Dendritic cell treated with granulocyte-macrophage colony-stimulating factor and Interleukin-4, amounts not matched to agents 40 ng/mL and 50 ng/mL, for 4 days (primary cell): ENCODE measurements around the gene PCBP3.

Experiments
- H3K27ac Mint-ChIP-seq: one replicate; pipeline ENCODE4 v1.8.0; 2022; ENCODE audit warnings: mild to moderate bottlenecking, mixed read lengths
- H3K27me3 Mint-ChIP-seq: one replicate; pipeline ENCODE4 v1.8.0; 2022; ENCODE audit warnings: mild to moderate bottlenecking, mixed read lengths
- H3K36me3 Mint-ChIP-seq: one replicate; pipeline ENCODE4 v1.8.0; 2022; ENCODE audit warnings: low read depth, mixed read lengths
- H3K4me1 Mint-ChIP-seq: one replicate; pipeline ENCODE4 v1.8.0; 2022; ENCODE audit warnings: low read depth, mixed read lengths
- H3K4me3 Mint-ChIP-seq: one replicate; pipeline ENCODE4 v1.8.0; 2022; ENCODE audit warnings: mild to moderate bottlenecking, moderate library complexity, mixed read lengths
- H3K9me3 Mint-ChIP-seq: one replicate; pipeline ENCODE4 v1.8.0; 2022; ENCODE audit warnings: mixed read lengths
- intact Hi-C: fragments of 100-400 bp; cut with micrococcal nuclease; formaldehyde crosslinking; loops from one replicate; pipeline ENCODE4 v1.15.0; 2022

PCBP3 gene

DNA sequence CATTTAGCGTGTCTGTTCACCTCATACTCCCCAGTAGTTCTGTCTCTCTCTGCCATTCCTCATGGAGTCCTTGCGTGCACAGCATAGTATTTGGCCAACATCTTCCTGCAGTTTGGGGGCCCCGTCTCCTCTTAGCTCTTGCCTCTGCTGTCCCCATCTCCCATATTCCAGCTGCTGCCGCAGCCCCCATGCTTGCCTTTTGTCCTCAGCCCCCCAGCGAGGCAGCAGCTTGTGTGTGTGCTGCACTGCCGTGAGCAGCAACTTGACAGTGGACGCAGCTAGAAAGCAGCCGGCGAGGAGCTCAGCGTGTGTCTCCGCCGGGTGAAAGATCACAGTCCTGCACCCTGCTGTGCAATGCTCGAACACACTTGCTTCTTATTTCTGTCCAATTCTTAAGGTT lies 173.8 kb downstream of the PCBP3 start:
- intact Hi-C loops: no loop called here
- Mint-ChIP-seq H3K4me1 (peaks cover 19% of the 10 kb centered on the region), H3K9me3 (no peaks in the 10 kb centered on the region), H3K27me3 (no peaks in the 10 kb centered on the region), H3K4me3 (no peak overlapping the region), H3K36me3 (no peaks in the 10 kb centered on the region), H3K27ac (no peak overlapping the region)

DNA sequence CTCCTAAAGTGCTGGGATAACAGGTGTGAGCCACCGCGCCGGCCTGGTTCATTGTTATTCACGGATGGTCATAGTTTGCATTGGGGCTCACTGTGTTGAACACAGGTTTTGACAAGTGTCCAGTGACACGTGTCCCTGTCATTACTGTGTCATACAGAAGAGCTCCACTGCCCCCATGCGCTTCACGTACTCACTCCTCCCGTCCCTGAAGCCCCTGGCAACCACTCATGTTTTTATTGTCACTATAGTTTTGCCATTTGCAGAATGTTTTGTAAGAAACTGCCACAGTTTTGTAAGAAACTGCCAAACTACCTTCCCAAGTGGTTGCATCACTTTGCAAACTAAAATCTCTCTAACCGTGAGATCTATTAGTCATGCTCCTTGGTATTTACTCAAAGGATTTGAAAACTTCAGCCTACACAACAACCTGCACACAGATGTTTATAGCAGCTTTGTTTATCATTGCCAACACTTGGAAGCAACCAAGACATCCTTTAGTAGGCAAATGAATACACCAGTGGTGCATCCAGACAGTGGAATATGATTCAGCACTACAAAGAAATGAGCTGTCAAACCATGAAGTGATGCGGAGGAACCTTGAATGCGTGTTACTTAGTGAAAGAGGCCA lies 174.9 kb downstream of the PCBP3 start:
- H3K27ac Mint-ChIP-seq: no peak overlapping the region
- peaks cover 19% of the 10 kb centered on the region for H3K4me1 Mint-ChIP-seq
- H3K27me3 Mint-ChIP-seq: no peaks in the 10 kb centered on the region
- H3K36me3 Mint-ChIP-seq: no peaks in the 10 kb centered on the region
- no peaks in the 10 kb centered on the region for H3K9me3 Mint-ChIP-seq
- intact Hi-C loops: no loop called here
- H3K4me3 Mint-ChIP-seq: no peak overlapping the region

DNA sequence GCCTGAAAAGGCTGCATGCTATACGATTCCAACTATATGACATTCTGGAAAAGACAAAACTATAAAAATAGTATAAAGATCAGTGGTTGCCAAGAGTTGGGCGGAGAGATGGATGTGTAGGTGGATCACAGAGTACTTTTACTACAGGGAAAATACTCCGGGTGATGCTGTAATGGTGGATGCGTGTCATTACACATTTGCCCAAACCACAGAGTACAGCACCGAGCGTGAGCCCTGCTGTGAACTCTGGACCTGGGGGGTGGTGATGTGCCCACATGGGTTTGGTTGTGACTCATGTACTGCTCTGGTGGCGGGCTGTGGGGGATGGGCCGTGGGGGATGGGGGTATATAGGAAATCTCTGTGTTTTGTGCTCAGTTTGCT lies 175.4 kb downstream of the PCBP3 start:
- no peak overlapping the region for H3K27ac Mint-ChIP-seq
- peaks cover 19% of the 10 kb centered on the region for H3K4me1 Mint-ChIP-seq
- no peak overlapping the region for H3K4me3 Mint-ChIP-seq
- intact Hi-C loops: no loop called here
- no peaks in the 10 kb centered on the region for H3K36me3 Mint-ChIP-seq
- H3K9me3 Mint-ChIP-seq: no peaks in the 10 kb centered on the region
- no peaks in the 10 kb centered on the region for H3K27me3 Mint-ChIP-seq

DNA sequence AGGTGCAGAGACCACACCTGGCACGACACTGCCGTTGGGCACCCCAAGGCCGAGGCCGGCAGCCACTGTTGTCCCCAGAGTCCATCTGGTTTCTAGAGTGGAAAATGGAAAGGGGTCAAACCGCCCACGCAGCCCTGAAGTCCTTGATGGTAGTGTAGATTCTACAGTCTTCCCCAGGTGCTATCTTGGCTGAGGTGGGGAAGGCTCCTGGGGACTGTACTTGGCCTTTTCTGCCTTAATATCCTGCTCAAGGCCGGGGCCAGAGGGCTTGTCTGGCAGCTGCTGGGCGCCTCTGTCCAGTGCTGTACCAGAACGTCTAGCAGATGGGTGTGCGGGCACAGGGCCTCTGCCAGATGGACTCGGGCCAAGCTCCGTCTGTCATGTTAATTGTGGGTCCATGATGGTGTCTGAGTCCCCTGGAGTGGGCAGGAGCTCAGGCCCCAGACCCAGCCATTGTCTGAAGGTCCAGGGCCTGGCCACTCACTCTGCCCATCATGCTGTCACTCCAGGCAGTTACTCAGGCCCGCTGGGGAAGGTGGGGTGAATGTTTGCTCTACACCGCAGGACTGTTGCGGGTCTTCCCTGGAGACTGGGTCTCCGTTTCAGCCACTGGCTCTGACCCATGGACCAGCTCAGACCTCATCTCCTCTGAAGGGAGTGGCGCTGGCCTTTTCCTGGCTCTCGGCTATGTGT lies 176.1 kb downstream of the PCBP3 start:
- Mint-ChIP-seq H3K9me3 (no peaks in the 10 kb centered on the region), H3K4me1 (peaks cover 19% of the 10 kb centered on the region), H3K4me3 (no peak overlapping the region), H3K27me3 (no peaks in the 10 kb centered on the region), H3K36me3 (no peaks in the 10 kb centered on the region), H3K27ac (no peak overlapping the region)
- intact Hi-C loops: loop anchor here (2.0 to 5.0 kb wide), 3 partner anchors 263 to 677 kb away; no protein-coding TSS in a partner anchor

DNA sequence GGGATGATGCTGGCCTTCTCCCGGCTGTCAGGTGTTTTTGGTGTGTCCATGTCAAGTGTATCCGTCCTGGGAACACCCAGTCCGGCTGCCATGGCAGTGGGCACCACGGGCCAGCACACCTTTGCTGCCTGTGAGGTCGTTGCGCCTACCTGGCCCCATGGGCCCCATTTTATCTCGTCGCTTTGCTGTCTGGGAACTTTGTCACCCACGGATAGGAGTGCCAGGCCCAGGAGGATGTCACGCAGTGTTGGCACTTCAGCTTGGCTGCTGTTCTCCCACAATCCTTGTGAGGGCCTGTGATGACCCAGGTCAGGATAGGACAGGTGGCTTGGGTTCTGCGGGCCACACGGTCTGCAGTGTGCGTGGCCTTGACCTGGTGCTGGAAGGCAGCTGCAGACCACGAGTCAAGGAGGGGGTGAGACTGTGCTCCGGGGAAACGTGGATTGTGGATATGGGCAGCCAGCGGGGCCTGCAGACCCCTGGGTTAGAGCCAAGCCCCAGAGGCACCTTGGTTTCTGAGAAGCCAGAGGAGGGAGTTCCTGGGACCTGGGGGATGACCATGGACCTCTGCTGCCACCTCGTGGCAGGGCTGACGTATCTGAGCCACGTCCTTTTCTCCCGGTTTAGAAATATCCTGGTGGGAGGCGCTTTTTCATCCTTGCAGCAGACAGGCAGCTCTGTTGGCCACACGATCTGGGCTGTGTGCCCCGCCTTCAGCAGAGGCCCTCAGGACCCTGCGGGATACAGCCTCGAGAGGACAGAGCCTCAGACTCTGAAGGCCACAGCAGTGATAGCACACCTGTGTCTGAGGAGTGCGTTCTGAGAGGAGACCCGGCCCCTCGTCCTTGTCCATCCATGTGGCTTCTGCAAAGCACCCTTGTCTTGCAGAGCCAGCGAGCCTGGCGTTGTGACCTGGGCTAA lies 176.9 kb downstream of the PCBP3 start:
- H3K27ac Mint-ChIP-seq: no peak overlapping the region
- intact Hi-C loops: loop anchor here (2.0 to 5.0 kb wide), 3 partner anchors 264 to 678 kb away; no protein-coding TSS in a partner anchor
- H3K4me1 Mint-ChIP-seq: peaks cover 19% of the 10 kb centered on the region
- H3K4me3 Mint-ChIP-seq: no peak overlapping the region
- no peaks in the 10 kb centered on the region for H3K9me3 Mint-ChIP-seq
- no peaks in the 10 kb centered on the region for H3K36me3 Mint-ChIP-seq
- no peaks in the 10 kb centered on the region for H3K27me3 Mint-ChIP-seq

DNA sequence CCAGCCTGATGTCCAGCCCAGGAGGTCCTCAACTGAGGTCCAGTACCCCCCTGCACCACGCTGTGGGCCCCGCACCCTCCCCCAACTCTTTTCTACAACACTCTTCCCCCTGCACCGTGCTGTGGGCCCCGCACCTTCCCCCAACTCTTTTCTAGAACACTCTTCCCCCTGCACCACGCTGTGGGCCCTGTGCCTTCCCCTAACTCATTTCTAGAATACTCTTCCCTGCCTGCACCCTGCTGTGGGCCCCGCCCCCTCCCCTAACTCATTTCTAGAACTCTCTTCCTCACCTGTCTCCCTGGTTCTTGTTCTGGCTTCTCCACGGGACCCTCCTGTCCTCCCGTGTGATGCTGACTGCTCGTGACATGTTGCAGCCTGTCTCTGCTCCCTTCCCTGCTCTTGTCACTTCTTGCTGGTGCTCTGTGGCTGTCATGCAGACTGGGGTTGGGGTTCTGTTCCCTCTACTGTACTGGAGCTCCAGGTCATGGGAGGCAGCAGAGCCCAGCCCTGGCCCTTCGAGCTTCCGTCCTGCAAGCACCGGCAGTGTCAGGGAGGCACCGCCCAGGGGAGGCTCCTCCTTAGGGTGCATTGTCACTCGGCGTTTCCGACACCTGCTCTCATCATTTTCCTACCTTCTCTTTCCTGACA lies 177.9 kb downstream of the PCBP3 start:
- peaks cover 19% of the 10 kb centered on the region for H3K4me1 Mint-ChIP-seq
- H3K4me3 Mint-ChIP-seq: no peak overlapping the region
- H3K27me3 Mint-ChIP-seq: no peaks in the 10 kb centered on the region
- no peaks in the 10 kb centered on the region for H3K9me3 Mint-ChIP-seq
- no peaks in the 10 kb centered on the region for H3K36me3 Mint-ChIP-seq
- intact Hi-C loops: loop anchor here (2.0 to 5.0 kb wide), 3 partner anchors 265 to 679 kb away; no protein-coding TSS in a partner anchor
- H3K27ac Mint-ChIP-seq: no peak overlapping the region

DNA sequence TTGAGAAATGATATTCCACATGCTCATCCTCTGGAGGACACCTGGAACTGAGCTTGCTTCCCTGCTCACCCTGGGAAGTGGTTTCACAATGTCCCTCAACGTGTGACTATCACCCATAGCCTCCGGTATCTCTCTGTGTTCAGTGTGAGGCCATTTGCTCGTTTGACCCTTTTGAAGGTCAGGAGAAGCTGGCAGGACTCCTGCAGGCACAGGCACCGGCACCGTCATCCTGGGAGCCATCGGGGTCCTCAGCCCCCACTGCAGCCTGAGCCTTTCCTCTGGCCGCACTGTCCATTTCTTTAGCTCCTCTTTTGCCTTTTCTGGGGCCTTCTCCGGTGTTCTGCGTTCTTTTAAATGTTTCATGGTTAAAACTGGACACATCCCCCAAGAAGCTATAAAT lies 178.5 kb downstream of the PCBP3 start:
- Mint-ChIP-seq H3K27ac (no peak overlapping the region), H3K27me3 (no peaks in the 10 kb centered on the region), H3K4me1 (peaks cover 19% of the 10 kb centered on the region), H3K9me3 (no peaks in the 10 kb centered on the region), H3K4me3 (no peak overlapping the region), H3K36me3 (no peaks in the 10 kb centered on the region)
- intact Hi-C loops: loop anchor here (2.0 to 5.0 kb wide), 3 partner anchors 265 to 680 kb away; no protein-coding TSS in a partner anchor

DNA sequence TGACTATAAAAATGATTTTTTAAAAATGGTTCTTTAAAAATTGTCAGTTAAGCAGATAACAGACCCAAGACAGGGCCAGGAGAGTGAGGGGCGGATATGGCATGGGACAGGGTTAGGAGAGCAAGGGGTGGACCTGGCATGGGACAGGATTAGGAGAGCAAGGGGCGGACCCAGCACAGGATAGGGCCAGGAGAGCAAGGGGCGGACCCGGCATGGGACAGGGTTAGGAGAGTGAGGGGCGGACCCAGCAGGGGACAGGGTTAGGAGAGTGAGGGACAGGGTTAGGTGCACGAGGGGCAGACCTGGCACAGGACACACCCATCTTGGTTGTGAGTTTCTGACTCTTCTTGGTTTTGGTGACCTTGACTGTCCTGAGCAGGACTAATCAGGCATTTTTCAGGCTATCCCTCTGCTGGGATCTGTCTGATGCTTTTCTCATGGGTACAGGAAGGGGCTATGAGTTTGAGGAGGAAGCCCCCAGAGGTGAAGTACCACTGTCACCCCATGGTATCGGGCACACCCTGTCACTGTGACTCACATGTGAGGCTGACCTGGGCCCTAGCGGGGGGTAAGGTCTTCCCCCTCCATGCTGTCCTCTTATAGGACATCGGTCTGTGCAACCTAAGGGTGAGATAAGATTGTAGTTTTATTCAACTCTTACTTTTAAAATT lies 179.0 kb downstream of the PCBP3 start:
- intact Hi-C loops: loop anchor here (5.0 kb wide), 1 partner anchor 680 kb away; no protein-coding TSS in a partner anchor
- Mint-ChIP-seq H3K4me3 (no peak overlapping the region), H3K4me1 (peaks cover 14% of the 10 kb centered on the region), H3K36me3 (no peaks in the 10 kb centered on the region), H3K9me3 (no peaks in the 10 kb centered on the region), H3K27ac (no peak overlapping the region), H3K27me3 (no peaks in the 10 kb centered on the region)

DNA sequence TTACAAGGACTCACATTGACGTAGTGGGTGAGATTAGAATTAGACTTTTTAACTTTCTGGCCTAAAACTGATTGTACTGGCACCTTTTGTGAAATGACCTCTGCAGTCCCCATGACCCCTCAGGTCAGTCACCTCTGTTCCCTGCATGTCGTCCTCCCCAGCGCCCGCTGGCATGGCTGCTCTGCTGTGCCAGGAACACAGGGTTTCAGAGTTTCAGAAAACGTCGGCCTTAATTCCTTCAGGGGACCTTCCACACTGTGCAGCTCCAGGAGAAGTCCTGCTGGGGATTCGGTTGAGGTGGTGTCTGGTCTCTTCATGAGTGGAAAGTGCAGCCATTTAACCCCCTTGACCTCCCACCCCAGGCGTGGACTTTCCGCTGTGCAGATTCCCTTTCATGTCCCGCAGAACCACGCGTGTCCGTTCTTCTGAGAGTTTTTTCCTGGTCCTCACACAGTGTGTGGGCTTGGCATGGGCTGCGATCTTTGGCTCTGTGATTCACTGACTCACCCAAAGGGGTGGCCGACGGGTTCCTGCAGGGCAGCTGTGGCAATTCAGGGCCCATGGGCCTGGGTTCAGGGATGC lies 179.7 kb downstream of the PCBP3 start:
- no peaks in the 10 kb centered on the region for H3K9me3 Mint-ChIP-seq
- peaks cover 11% of the 10 kb centered on the region for H3K4me1 Mint-ChIP-seq
- intact Hi-C loops: loop anchor here (5.0 kb wide), 1 partner anchor 681 kb away; no protein-coding TSS in a partner anchor
- no peaks in the 10 kb centered on the region for H3K27me3 Mint-ChIP-seq
- no peak overlapping the region for H3K27ac Mint-ChIP-seq
- no peak overlapping the region for H3K4me3 Mint-ChIP-seq
- no peaks in the 10 kb centered on the region for H3K36me3 Mint-ChIP-seq

DNA sequence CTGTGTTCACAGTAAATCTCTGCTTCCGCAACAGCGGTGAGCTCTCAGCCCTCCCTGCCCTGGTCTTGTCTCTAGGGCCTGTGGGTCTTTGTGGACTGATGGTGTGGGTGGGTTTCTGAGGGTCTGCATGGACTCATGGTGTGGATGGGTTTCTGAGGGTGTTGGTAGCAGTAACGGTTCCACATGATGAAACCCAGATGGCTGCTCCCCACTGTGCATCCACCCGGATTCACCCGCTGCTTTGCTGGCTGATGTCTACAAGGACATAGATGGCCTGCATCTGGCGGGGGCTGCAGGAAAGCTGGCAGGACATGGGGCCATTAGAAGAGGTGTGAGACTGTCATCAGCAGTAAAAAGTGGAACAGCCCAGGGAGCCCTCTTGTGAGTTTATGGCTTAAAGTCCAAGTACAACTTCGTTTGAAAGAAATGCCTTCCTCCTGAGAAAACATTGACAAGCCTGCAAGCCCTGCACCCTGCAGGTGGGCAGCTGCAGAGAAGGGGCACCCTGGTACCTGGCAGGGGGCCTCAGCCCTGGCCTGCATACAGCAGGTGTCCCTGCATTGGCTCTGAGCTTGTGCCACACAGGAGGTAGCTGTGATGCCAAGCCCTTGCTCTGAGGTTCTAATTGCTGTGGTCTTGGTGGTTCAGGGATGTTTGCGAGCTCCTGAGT lies 181.2 kb downstream of the PCBP3 start:
- no peaks in the 10 kb centered on the region for H3K36me3 Mint-ChIP-seq
- intact Hi-C loops: loop anchor here (5.0 kb wide), 1 partner anchor 682 kb away; no protein-coding TSS in a partner anchor
- no peaks in the 10 kb centered on the region for H3K27me3 Mint-ChIP-seq
- H3K27ac Mint-ChIP-seq: no peak overlapping the region
- peaks cover 7% of the 10 kb centered on the region for H3K4me1 Mint-ChIP-seq
- H3K9me3 Mint-ChIP-seq: no peaks in the 10 kb centered on the region
- no peak overlapping the region for H3K4me3 Mint-ChIP-seq

DNA sequence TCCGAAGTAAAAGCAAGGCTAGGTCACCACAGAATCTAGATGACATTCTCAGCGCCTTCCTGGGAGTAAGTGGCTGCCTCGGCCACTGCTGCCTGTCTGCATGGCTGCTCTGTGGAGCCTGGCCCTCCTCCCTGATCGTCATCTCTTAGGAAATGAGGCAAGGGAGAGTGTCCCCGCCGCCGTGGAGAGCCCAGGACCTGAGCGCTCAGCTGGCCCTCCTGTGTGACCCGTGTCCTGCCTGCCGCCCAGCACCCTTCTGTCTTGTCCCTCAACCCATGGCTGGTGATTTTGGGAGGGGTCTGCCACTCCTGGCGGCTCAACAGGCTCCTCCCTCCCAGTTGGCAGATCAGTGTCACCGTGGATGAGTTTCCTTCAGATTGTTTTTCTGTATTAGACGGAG lies 181.7 kb downstream of the PCBP3 start:
- intact Hi-C loops: no loop called here
- Mint-ChIP-seq H3K36me3 (no peaks in the 10 kb centered on the region), H3K9me3 (no peaks in the 10 kb centered on the region), H3K4me1 (peaks cover 5% of the 10 kb centered on the region), H3K4me3 (no peak overlapping the region), H3K27ac (no peak overlapping the region), H3K27me3 (no peaks in the 10 kb centered on the region)

DNA sequence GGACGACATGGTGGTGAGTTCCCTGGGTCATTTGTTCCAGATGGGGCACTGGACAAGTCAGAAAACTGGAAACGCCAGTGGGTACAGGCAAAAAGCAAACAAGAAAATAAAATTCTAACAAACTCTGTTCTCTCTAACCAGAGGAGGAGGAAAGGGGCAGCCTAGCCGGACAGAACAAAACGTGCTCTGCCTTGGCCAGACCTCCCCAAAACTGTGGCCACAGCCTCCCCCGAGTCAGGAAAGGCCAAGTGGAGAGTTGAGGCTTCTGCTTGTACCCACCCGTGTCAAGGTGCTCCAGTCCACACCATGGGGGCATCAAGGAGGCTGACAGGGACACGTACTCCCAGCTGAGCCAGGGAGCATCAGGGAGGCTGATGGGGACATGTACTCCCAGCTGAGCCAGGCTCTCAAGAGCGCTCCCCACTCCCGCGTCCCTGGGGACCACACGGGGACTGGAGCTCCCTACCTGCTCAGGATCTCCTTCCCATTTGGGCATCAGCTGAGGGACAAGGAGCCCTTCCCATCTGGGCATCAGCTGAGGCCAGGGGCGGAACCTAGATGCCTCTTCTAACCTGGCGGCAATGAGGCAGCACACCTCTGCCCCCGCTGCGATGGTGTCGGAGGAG lies 183.3 kb downstream of the PCBP3 start:
- Mint-ChIP-seq H3K9me3 (peaks cover 10% of the 10 kb centered on the region), H3K27me3 (no peaks in the 10 kb centered on the region), H3K27ac (no peak overlapping the region), H3K36me3 (no peaks in the 10 kb centered on the region), H3K4me1 (no peaks in the 10 kb centered on the region), H3K4me3 (no peak overlapping the region)
- intact Hi-C loops: no loop called here
